Smooth muscle cell (in vitro differentiated cells): ENCODE measurements around the gene AMN. TPM values are rescaled to one million over a fixed set of nuclear protein-coding genes. Genes with fewer than 3 reads are reported as not detected.

Source experiments
- DNase-seq: peaks from one replicate; lab custom pipeline; 2025; ENCODE audit not compliant: unreplicated experiment; lab: John Stamatoyannopoulos, UW
- H2AFZ ChIP-seq: fragments of 200-600 bp; sonication (generic); 2 replicates; pipeline ENCODE4 v1.6.0; 2016; ENCODE audit warnings: antibody characterized with exemption, low read depth, mild to moderate bottlenecking
- H3F3A ChIP-seq: fragments of 200-600 bp; sonication (generic); 2 replicates; pipeline ENCODE4 v1.6.0; 2017; ENCODE audit warnings: antibody characterized with exemption, low read depth
- H3K27ac ChIP-seq: fragments of 200-600 bp; sonication (generic); 2 replicates; pipeline ENCODE4 v1.5.1; 2016; ENCODE audit warnings: low read depth, mild to moderate bottlenecking
- H3K27me3 ChIP-seq: fragments of 200-600 bp; sonication (generic); 2 replicates; pipeline ENCODE4 v1.6.1; 2016; ENCODE audit warnings: low read depth, mild to moderate bottlenecking
- H3K36me3 ChIP-seq: fragments of 200-600 bp; sonication (generic); 2 replicates; pipeline ENCODE4 v1.5.1; 2016; ENCODE audit warnings: low read depth
- H3K4me1 ChIP-seq: fragments of 200-600 bp; sonication (generic); 2 replicates; pipeline ENCODE4 v1.5.1; 2016; ENCODE audit warnings: low read depth
- H3K4me2 ChIP-seq: fragments of 200-600 bp; sonication (generic); 2 replicates; pipeline ENCODE4 v1.6.0; 2016; ENCODE audit warnings: mild to moderate bottlenecking
- H3K4me3 ChIP-seq: fragments of 200-600 bp; sonication (generic); 2 replicates; pipeline ENCODE4 v1.5.1; 2016; ENCODE audit warnings: mild to moderate bottlenecking
- H3K79me2 ChIP-seq: fragments of 200-600 bp; sonication (generic); 2 replicates; pipeline ENCODE4 v1.6.0; 2016; ENCODE audit warnings: low read depth, mild to moderate bottlenecking
- H3K9ac ChIP-seq: fragments of 200-600 bp; sonication (generic); 2 replicates; pipeline ENCODE4 v1.6.0; 2016; ENCODE audit warnings: low read depth
- H3K9me3 ChIP-seq: fragments of 200-600 bp; sonication (generic); replicated peaks from 2 replicates; pipeline ENCODE4 v1.5.1; 2016; ENCODE audit warnings: low read depth
- H4K20me1 ChIP-seq: fragments of 200-600 bp; sonication (generic); 2 replicates; pipeline ENCODE4 v1.6.0; 2016; ENCODE audit warnings: low read depth
- CTCF ChIP-seq: fragments of 200-600 bp; sonication (generic); IDR thresholded peaks from 2 replicates; pipeline ENCODE4 v1.5.1; 2017; ENCODE audit warnings: borderline replicate concordance, mild to moderate bottlenecking, antibody characterized with exemption; ENCODE audit not compliant: insufficient read depth, poor library complexity, severe bottlenecking
- WGBS: methylation state at CpG from one replicate; pipeline ENCODE4 v1.1.7; 2016; ENCODE audit warnings: low lambda C conversion rate; 5-methylcytosine and 5-hydroxymethylcytosine counted together
- polyA plus RNA-seq: library from polyadenylated mRNA; unstranded; fragments of >200 nt; fragmentation: Nextera tagmentation; extraction: Ambion mirVana; gene quantifications from 2 replicates; pipeline ENCODE4 v1.2.1, GENCODE V29; 2016
- total RNA-seq: library from RNA; depleted of rRNA; stranded (reverse); fragments of >200 nt; gene quantifications from 2 replicates; pipeline ENCODE4 v1.2.3, GENCODE V29; 2014

AMN gene
- total and polyA plus RNA-seq, 2 experiments from 2014 or later: 0.31 to 0.65 TPM

GRCh38 chr14:102907980-102908730 is 14.3 kb upstream of the AMN start:
- WGBS: 94% methylated on average over 23 of the region's 23 CpGs
- H3K4me1 ChIP-seq: no peaks in the 10 kb centered on the region
- H4K20me1 ChIP-seq: no peaks in the 10 kb centered on the region
- H3K9me3 ChIP-seq: no peaks in the 10 kb centered on the region
- no peak for DNase-seq
- no peak overlapping the region for H3K9ac ChIP-seq
- no peak overlapping the region for H3K27ac ChIP-seq
- no peaks in the 10 kb centered on the region for H3K27me3 ChIP-seq
- H3K4me3 ChIP-seq: no peak overlapping the region
- H3K79me2 ChIP-seq: no peaks in the 10 kb centered on the region
- no peak overlapping the region for H2AFZ ChIP-seq
- no peaks in the 10 kb centered on the region for H3K36me3 ChIP-seq
- no peak overlapping the region for H3K4me2 ChIP-seq
- no peak for TF ChIP-seq CTCF
- H3F3A ChIP-seq: no peaks in the 10 kb centered on the region

GRCh38 chr14:102908766-102909455 is 13.6 kb upstream of the AMN start:
- DNase-seq: no peak
- Histone ChIP-seq H3F3A (no peaks in the 10 kb centered on the region), H2AFZ (no peak overlapping the region), H3K27ac (no peak overlapping the region), H3K36me3 (no peaks in the 10 kb centered on the region), H4K20me1 (no peaks in the 10 kb centered on the region), H3K4me1 (no peaks in the 10 kb centered on the region), H3K9ac (no peak overlapping the region), H3K4me2 (no peak overlapping the region), H3K27me3 (no peaks in the 10 kb centered on the region), H3K79me2 (no peaks in the 10 kb centered on the region), H3K4me3 (no peak overlapping the region), H3K9me3 (no peaks in the 10 kb centered on the region)
- WGBS: 99% methylated on average over 29 of the region's 29 CpGs
- no peak for TF ChIP-seq CTCF

DNA sequence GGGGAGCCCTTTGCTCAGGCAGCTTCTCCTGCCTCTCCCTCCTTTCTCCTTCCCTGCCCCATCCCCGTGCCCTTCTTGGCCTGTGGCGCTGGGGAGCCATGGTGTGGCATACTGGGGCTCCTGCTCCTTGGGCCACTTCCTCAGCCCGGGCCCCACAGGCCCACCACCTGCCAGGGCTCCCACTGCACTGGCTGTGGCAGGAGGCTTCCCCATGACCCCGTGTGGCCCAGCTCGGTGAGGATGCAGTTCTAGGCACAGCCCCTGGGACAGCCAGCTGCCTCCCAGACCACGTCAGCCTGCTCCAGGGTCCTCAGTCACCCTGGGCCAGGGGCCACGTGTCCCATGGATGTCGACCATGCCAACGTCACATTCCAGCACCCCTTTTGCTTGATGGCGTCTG is 13.0 kb upstream of the AMN start:
- Histone ChIP-seq H3K4me2 (no peak overlapping the region), H3K79me2 (no peaks in the 10 kb centered on the region), H3K4me3 (no peak overlapping the region), H3K4me1 (no peaks in the 10 kb centered on the region), H2AFZ (no peak overlapping the region), H3K36me3 (no peaks in the 10 kb centered on the region), H3K27me3 (no peaks in the 10 kb centered on the region), H3K9me3 (no peaks in the 10 kb centered on the region), H3F3A (no peaks in the 10 kb centered on the region), H3K9ac (no peak overlapping the region), H3K27ac (no peak overlapping the region), H4K20me1 (no peaks in the 10 kb centered on the region)
- WGBS: 96% methylated on average over 10 of the region's 10 CpGs
- no peak for DNase-seq
- no peak for TF ChIP-seq CTCF
